IPS-NIHi7 (cell line): ENCODE results near the gene ZMYND11.

Source experiments
- DNase-seq: peaks from one replicate; pipeline ENCODE4 v3.0.0; 2012; ENCODE audit warnings: mixed read lengths; ENCODE audit errors: extremely low spot score

The ZMYND11 gene

DNA sequence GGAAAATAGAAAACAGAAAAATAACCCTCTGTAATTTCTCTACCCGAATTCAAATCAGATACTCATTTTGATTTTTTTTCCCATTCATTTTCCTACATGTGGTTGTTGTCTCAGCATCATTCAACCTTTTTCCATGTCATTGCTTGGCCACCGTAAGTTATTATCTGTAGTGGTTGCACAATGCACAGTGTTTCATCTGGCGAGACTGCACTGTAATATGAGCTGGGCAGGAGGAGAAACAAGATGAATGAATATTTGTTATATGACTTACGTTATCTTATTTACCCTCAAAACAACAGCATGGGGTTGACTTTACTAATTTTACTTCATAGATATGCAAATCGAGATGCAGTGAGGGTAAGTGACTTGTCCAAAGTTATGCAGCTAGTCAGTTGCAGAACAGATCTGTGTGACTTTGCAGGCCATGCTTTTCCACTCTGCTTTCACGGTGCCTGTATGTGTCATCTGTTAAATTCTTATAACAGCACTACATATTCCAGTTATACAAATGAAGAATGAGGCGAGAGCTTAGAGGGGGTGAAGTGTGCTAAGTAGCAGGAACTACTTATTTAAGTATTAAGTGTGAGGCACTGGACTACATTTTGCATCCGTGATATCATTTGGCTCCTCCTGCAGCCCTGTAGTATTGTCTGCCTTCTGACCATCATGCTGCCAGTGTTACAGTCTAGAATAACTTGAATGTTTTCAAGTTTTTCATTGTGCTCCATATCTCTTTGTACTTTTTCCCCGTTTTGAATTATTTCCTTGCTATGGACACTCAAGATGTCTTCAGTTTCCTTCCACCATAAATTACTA, 56.7 kb downstream of the ZMYND11 start:
- no peak for DNase-seq

DNA sequence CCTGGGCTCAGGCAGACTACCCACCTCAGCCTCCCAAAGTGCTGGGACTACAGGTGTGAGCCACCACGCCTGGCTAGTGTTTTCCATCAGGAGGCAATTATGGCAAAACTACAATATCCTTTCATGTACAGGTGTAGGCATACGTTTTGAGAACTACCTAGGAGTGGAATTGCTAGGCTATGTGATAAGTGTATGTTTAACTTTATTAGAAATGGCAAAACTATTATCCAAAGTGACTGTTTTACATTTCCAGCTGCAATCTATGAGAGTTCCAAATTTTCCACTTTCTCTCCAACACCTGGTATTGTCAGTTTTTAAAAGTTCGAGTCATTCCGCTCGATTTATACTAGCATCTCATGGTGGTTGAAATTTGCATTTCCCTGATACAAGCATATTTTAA, 59.0 kb downstream of the ZMYND11 start:
- DNase-seq: no peak

DNA sequence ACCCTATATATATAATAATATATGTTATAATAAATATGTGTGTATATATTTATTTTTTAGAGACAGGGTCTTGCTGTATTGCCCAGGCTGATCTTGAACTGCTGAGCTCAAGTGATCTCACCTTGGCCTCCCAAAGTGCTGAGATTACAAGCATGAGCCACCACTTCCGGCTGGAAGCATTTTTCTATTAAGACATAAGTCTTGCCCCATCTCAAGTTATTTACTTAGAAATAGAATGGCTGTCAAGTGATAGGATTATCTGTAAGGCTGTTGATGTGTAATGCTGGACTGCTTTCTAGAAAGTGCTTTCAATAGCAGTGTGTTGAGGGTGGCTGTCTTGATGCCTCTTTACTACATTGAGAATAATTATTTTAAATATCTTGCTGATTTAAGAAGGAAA, 65.2 kb downstream of the ZMYND11 start:
- DNase-seq: no peak

DNA sequence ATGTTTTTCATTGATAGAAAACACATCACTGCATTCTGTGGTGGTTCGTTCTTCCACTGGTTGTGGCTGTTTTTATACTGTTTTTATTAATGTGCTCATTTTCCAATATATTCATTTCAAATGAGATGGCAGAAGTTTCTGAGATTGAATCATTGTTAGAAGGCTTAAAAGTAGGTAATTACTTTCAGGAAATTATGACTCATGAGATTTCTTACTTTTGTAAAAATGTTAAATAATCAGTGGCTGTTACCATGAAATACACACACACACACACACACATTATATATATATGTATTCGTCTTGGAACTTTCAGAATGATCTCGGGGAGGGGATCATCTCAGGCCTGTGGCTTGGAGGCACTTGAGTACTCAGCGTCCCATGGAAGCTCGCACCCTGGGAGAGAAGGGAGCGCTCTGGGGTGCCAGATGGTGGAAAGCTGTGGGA, 66.1 kb downstream of the ZMYND11 start:
- DNase-seq: no peak

DNA sequence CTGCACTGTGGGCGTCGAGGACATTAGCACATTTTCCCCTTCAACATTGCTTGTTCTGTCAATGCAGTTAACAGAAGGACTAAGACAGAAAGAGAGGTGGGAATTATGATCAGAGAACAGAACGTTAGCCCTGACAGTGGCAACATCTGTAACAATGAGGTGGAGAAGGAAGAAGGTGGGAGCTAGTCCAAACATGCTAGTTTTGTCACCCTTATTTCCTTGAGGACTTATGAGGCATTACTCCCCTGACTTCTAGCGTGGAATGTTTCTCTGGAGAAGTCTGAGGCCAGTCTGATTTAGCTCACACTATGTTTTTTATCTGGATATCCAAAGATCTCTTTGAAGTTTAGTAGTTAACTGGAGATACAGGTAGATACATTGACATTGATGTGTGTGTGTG, 73.4 kb downstream of the ZMYND11 start:
- DNase-seq: no peak

DNA sequence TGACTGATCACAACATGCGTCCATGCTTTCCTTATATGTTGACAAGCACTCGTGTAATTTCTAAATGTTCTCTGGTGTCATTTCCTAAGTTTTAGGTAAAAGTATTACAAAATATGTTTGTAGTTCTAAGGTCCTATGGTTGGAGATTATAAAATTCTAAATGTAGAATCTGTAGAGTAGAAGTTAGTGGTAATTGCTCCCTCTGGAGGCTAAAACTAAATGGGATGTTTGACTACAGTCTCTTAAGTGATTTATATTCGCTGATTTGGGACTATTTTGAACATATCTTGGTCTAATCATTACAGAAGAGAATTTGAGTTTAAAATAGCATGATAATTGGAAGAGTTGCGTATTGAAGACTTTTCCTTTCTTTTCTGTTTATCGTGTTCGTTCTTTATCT, 74.1 kb downstream of the ZMYND11 start:
- no peak for DNase-seq

DNA sequence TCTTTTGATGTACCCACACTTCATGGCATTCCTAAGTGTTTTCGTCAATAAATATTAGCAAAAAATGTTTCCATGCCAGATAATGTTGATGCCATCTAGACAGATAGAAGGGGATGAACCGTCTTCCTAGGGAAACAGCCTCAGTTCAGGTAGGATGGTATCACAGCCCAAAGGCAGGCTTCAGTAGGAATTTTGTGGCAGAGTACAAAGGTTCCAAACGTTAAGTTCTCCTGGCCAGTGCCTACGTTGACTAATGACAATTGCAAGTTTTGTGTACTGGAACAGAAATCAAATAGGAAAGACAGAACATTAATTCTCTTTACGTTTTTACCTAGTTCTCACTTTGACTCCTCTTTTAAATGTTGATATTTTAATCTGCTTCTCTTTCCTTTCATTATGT, 75.0 kb downstream of the ZMYND11 start:
- DNase-seq: no peak

DNA sequence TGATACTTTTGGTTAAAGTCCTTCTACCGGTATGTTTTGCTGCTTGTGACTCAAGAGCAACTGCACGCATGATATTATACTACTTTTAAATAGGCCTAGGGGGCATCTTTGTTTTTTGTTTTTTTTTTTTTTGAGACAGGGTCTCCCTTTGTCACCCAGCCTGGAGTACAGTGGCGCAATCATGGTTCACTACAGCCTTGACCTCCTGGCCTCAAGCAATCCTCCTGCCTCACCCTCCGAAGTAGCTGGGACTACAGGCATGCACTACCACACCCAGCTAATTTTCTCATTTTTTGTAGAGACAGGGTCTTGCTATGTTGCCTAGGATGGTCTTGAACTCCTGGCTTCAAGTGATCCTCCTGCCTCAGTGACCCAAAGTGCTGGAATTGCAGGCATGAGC, 80.2 kb downstream of the ZMYND11 start:
- DNase-seq: no peak

DNA sequence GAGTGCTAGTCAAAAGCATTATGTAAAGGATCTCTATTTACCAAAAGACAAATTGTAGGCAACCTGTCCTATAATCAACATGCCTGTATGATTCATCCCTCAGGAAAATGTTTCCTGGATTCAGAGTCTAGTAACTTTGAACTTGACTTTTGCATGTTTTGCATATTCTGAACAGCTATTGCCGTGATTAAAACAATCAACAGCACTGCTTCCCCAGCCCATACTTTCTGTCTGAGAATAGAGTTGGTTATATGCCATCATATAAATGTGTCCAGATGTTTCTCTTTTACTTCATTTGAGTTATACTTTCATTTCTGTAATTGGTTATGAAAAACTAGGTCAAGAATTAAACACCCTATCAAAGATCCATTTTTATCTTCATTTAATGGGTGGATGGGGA, 83.5 kb downstream of the ZMYND11 start:
- no peak for DNase-seq

DNA sequence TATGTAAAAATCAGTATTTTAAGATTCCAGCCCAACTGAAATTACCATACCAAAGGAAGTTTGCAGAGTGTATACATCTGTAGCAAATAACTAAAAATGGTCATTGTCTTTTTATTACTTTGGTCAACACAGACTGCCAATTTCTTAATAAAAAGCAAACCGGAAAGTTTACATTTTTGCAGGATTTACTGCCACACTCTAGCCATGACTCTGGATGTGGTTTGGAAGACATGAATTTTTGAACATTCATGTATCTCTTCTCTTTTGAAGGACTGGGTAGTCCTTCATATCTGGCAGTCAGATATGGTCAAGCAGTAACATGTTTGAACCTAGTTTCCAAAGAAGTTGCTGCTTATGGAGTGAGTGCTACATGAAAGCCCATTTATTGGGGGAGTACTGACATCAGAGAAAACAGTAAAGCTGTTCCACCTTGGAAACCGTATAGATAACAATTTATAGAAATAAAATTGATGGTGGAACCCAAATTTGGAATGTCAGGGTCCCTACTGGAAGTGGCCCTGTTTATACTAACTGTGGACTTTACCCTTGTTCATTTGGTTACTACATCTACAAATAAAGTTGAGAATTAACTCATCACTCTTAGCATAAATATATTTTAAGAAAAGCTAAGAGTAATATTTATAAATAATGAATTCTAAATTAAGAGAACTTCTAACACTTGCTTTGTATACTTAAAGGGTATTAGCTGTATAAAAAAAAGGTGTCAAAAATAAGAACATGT, 84.6 kb downstream of the ZMYND11 start:
- DNase-seq: no peak

DNA sequence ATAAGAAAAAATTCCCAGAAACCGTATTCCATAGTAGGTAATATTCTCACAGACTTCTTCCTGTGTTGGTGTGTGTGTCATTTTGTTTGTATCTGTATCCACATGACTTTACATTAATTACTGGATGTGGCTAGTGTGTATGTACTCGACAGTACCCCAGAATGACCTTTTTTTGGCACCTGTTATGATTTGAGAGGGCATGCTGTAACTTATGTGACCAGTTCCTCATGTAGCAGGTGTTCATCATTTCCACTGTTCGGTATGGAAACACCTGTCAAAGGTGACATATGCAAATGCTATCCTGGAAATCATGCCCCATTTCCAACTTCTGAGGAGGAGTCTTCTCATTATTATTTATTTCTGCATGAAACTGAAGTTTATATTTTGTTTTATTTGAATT, 89.3 kb downstream of the ZMYND11 start:
- DNase-seq: no peak

DNA sequence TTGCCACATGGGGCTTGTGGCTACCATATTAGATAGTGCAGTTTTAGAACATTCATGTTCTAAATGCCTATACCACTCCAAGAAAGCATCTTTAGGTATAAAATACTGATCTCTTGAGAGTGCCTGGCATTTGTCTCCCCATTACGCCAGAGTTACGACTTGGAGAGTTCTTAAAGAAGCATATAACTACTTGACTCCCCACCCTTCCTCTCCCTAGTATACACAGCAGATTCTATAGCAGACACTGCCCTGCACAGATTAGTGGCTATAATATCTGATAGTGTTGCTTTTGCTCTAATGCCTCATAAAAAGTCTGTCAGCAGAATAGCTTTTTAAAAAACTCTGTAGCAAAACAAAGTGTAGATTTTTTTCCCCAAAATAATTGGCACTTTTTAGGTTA, 90.8 kb downstream of the ZMYND11 start:
- DNase-seq: no peak

DNA sequence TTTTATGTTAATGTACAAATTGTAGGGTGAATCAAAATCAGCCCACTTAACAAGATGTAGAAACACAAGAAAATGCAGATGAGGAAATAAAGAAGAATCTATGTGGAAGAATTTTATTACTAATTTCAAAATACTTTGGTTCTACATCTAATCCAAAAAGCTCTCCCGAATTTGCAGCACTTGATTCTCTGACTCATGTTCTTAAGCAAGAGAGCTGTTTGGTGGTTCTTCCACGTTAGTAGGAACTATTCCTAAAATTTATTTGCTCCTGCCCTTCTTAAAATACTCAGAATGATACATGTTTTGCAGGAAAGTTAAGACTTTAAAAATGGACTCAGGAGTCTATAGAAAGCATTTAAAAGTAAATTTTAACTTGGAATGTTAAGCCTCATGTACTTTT, 91.8 kb downstream of the ZMYND11 start:
- DNase-seq: no peak

DNA sequence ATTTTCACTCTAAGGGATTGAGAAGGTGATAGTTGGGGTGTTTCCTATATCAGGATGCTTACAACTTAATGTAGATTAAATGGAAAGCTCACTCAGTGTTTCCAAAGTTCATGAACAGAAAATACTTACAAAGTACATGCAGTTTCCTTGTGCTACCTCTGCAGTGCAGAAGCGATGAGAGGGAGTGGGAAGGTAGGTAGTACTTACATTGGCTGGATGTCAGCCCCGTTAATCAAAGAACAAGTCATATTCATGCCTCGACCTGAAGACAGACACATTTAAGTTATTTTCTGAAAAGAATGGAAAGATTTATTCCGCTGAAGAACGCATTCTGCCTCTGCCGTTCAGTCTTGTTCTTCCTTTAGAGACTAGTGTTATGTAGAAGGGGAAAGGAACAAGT, 93.1 kb downstream of the ZMYND11 start:
- no peak for DNase-seq

DNA sequence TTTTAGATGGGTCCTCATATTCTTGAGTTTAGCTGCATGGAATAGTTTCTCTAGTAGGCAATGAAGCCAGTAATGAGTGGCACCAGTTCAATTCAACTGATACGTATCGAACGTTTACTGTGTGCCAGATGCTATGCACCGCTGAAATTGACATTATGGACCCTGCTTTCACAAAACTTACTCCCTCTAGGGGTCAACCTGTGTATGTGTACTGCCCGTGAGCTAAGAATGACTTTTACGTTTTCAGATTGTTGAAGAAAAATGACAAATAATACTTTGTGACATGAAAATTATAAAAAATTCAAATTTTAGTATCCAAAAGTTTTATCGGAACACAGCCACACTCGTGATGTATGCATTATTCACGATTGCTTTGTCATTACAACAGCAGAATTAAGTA, 95.5 kb downstream of the ZMYND11 start:
- DNase-seq: peak; percentile 27

DNA sequence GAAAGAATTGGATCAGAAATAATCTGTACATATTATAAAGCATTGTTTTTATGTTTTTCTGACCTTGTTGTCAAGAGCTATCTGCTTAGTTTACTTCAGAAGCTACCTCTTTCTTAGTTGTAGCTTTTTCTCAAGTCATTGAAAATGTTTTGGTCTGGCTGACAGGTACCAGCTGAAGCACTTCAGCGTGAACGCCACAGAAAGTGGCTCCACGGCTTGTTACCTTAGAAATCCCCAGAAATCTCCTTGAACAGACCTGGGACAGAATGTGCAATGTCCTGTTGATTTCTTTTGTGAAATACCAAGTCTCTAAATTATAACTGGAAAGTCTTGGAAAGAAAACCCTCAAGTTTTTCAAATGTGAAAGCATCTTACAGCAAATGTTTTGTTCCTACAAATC, 96.8 kb downstream of the ZMYND11 start:
- no peak for DNase-seq

DNA sequence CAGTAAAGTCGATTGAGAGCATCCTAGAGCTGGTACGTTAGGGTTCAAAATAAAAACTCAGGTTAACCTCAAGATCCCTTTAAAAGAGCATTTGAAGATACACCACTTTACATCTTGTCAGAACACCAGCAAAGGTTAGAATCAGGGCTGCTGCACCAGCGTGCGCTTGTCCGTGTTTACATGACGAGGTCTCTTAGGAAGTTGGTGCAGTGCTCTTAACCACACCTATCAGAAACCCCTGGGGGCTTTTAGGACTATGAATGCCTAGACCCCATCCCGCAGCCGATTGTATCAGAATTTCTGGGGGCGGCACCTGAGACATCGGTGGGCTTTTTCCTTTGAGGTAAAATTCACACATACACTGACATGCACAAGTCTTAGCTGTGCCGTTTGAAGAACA, 97.6 kb downstream of the ZMYND11 start:
- no peak for DNase-seq

DNA sequence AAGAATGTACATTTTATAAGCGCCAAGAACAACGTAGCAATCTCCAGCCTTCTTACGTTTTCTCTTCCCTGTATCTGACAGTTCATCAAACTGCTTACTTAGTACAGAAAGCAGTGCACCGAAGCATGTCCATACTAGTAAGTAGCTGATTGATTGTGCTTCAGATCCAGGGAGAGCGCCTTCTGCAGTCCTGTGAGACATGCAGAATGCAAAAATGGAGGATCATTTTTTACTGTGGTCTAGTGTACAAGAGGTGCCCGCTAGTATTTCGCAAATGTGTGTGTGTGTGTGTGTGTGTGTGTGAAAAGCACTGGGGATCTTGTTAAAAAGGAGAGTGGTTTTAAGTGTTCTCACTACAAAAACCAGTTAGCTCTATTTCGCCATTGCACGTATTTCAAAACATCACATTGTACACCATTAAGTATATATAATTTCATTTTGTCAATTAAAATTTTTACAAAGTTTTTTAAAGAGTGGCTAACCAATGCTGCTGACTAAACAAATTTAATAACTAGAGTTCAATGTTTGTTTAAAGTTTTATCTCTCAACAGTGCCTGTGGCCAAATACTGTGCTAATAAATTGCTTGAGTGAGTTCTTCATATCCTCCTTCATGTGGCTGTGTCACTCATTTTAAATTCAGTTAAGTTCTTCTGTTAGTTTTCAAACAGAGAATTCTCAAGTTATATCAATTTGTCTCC, 99.6 kb downstream of the ZMYND11 start:
- no peak for DNase-seq

DNA sequence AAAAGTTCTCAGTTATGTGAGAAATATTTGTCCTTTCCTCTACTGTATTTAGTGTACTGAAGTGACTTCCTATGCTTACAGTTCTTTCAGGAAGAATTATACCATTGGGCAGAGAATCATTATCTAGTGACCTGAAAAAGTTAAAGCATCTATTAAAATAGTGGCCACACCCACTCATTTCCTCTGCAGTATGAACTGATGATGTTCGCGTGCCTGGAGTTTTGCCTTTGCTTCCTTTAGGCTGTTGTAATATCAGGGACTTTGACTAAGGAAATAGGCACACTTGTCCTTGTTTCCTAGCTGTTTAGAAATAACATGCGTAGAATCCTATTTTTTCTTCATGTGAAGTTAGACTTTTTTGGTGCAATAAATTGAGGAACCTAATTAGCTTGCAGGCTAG, 100.7 kb downstream of the ZMYND11 start:
- DNase-seq: no peak

DNA sequence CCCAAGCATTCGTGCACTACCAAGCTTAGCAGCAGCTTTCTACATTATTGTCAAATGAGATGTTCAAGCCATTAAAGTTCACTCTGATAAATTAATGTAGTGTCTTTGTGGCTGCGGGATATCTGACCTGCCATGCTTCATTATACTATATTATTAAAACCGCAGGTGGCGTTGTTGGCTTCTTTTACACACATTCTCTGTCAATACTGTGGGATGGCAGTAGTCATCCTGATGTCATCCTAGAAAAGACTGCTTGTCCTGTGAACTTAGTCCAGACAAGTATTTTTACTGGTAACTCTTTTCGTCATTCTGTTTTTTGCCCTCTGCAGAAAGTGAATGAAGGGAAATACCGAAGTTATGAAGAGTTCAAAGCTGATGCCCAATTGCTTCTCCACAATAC, 103.9 kb downstream of the ZMYND11 start:
- DNase-seq: no peak

DNA sequence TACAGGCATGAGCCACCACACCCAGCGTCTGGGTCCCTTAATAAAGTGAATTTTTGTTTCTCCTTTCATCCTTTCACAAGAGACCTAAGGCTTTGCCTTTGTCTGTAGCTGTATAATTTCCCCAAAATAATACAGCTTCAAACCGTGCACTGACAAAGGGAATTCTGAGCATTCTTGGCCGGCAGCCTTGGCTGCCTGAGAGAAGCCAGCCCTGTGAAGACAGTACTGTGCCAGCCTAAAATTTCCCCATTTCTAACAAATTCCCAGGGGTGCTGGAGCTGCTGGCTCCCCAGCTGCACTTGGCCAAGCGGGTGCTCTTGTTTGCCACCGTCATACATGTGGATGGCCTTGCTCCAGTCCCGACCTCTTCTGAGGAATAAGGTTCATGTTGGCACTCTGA, 106.2 kb downstream of the ZMYND11 start:
- no peak for DNase-seq

DNA sequence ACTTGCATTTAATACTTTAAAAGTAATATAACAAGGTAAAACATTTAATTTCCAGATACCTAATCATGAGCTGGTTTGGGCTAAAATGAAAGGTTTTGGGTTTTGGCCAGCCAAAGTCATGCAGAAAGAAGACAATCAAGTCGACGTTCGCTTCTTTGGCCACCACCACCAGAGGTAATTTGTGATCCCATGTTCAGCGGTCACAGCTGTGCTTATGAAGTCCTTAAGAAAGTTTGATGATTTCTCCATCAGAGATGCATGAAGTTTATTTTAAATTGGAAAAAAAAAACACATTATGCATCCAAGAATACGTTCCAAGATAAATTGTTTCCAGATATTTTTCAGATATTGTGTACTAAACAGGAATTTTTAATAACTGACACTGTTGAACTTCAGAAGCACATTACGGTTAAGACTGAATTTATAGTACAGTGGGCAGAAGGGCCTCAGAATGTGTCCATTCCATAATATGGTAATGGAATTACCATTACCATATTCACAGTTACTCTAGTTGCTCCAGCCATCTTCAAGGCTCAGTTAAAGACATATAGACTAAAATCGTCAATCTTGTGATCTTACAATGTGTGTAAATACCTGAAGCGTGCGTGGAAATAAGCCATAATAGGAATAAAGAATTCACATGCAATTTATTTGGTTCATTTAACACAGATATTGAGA, 106.8 kb downstream of the ZMYND11 start:
- DNase-seq: no peak
